Choroid plexus epithelial cell (primary cell): ENCODE results near the gene PDLIM1.
A peak's percentile ranks its signal among the peaks of the same experiment; 100 is the strongest.

Source experiments
- DNase-seq: peaks from one replicate; pipeline ENCODE4 v3.0.0-alpha.2; 2010; ENCODE audit warnings: low read depth
- H3K4me3 ChIP-seq: 2 replicates; pipeline ENCODE4 v1.5.1; 2011; ENCODE audit warnings: low read depth, mild to moderate bottlenecking, control low read depth, low read length, moderate library complexity
- CTCF ChIP-seq: conservative IDR thresholded peaks from 2 replicates; pipeline ENCODE4 v1.5.1; 2011; ENCODE audit warnings: low read depth, mild to moderate bottlenecking, control low read depth, inconsistent platforms, low read length, moderate library complexity

PDLIM1 gene

DNA sequence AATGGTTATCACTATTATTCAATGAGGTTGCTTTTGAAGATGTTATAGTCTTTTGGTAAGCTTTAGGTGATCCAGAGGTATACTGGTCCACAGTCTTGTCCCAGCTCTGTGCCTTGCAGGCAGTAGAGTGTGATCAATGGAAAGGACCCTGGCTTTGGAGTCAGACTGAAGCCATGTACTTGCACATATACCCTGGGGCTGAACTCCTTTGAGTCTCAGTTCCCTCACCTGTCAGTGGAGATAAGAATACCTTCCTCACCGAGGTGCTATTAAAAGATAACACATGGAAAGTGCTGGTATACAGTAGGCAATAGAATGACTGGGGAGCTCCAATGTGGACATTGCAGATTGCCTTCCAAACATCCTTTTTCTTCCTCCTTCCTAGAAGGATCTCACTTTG is 16.0 kb upstream of the PDLIM1 start:
- no peak for TF ChIP-seq CTCF
- H3K4me3 ChIP-seq, result no peak overlapping the region
- no peak for DNase-seq

DNA sequence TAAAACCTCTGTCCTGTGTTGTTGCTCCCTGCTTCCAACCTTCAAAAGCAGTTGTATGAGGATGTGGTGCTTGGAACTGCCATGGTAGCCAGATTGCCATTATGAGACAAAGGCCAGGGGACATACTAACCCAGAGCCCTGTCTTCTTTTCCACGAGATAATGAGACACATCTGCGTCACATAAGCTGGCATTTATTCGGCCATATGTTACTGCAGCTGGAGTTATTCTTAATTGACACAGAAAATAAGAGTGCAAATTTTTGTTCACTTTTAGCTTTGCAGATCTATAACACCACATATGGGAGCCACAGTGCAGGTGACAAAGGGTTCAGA is 15.5 kb upstream of the PDLIM1 start:
- no peak for TF ChIP-seq CTCF
- H3K4me3 ChIP-seq, result no peak overlapping the region
- DNase-seq, result no peak

- no peak for TF ChIP-seq CTCF
- peak; percentile 46 for DNase-seq
- no peak overlapping the region for H3K4me3 ChIP-seq
Measured at GRCh38 chr10:95305606-95306317, 15.0 kb upstream of the PDLIM1 start.

DNA sequence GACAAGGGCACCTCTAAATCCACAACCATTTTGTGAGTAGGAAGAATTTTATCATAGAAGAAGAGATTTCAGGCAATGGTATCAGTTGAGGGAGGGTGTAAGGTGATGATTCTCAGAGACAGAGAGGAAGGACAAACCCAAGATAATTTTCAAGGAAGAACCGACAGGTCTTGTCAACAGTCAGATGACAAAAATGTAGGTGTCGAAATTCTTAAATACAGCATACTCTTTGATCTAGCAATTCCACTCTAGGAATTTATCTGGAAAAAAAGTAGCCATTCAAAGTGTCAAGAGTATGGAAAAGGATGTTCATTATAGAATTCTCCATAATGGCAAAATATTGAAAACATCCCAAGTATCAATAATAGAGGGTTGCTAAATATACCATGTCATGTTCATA is 14.2 kb upstream of the PDLIM1 start:
- DNase-seq, result no peak
- no peak for TF ChIP-seq CTCF
- H3K4me3 ChIP-seq, result no peak overlapping the region

DNA sequence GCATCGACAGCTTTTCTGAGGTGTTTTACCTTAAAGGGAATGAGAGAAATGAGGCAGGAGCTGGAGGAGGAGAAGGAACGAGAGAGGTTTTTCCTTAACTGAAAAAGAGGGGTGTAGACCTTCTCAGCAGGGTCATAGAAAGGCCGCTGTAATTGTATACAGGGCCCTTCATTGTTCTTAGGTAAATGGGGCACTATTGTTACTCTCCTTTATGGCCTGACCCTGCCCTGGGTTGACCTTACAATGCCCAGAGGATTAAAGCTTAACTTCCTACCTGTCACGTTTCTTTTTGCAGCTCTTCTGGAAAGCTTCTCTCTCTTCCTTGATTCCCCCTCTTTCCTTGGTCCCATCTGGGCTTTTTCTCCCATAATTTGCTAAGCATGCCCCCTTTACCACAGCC is 13.7 kb upstream of the PDLIM1 start:
- DNase-seq, result no peak
- TF ChIP-seq CTCF, result no peak
- H3K4me3 ChIP-seq, result no peak overlapping the region

DNA sequence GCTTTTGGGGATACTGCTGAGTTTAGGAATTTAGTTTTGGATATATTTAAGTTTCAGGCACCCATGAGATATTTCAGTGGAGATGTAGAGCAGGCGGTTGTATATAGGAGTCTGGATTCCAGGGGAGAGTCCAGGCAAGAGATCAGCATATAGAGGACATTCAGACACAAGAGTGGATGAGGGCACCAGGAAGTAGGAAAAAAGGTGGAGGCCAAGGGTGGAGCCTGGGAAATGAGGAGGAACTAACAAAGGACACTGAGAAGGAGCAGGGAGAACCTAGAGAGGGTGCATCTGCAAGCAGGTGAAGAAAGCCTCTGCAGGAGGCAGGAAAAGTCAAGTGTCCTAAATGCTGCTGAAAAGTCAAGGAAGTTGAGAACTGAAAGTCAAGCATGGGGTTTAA is 13.1 kb upstream of the PDLIM1 start:
- no peak for TF ChIP-seq CTCF
- H3K4me3 ChIP-seq, result no peak overlapping the region
- no peak for DNase-seq

DNA sequence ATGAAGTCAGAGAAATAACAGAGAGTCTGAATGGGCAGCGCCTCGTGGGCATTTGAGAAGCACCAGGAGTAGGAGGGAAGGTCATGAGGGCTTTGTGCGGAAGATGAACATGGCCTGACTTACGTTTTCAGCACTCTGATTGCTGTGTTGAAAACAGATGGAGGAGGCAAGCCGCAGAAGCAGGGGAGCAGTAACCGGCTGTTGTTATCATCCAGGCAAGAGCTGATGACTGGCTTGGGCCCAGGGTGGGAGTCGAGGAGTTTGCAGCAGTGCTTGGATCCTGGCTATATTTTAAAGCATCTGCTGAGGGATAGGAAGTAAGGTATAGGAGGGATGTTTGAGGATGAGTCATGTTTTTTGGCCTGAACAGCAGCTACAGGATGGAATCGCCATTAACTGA is 12.7 kb upstream of the PDLIM1 start:
- no peak for TF ChIP-seq CTCF
- DNase-seq, result no peak
- H3K4me3 ChIP-seq, result no peak overlapping the region
